T-helper 2 cell treated with Interferon-gamma antibody and Interleukin-4, amounts not matched to agents 5 μg/mL and 100 μg/mL, for 36 hours (primary cell): ENCODE measurements around the gene MTMR3.
A peak's percentile ranks its signal among the peaks of the same experiment; 100 is the strongest.

Source experiments
- DNase-seq: peaks from one replicate; pipeline ENCODE4 v3.0.0; 2021; ENCODE audit warnings: low spot score
- H3K27ac Mint-ChIP-seq: one replicate; pipeline ENCODE4 v1.8.0; 2021; ENCODE audit warnings: mild to moderate bottlenecking, mixed read lengths
- H3K27me3 Mint-ChIP-seq: one replicate; pipeline ENCODE4 v1.8.0; 2021; ENCODE audit warnings: low read depth, mixed read lengths
- H3K36me3 Mint-ChIP-seq: one replicate; pipeline ENCODE4 v1.8.0; 2021; ENCODE audit warnings: low read depth, mixed read lengths
- H3K4me1 Mint-ChIP-seq: one replicate; pipeline ENCODE4 v1.8.0; 2021; ENCODE audit warnings: low read depth, mixed read lengths
- H3K4me3 Mint-ChIP-seq: one replicate; pipeline ENCODE4 v1.8.0; 2022; ENCODE audit warnings: mild to moderate bottlenecking, moderate library complexity, mixed read lengths
- H3K9me3 Mint-ChIP-seq: one replicate; pipeline ENCODE4 v1.8.0; 2021; ENCODE audit warnings: mixed read lengths

MTMR3 gene

DNA sequence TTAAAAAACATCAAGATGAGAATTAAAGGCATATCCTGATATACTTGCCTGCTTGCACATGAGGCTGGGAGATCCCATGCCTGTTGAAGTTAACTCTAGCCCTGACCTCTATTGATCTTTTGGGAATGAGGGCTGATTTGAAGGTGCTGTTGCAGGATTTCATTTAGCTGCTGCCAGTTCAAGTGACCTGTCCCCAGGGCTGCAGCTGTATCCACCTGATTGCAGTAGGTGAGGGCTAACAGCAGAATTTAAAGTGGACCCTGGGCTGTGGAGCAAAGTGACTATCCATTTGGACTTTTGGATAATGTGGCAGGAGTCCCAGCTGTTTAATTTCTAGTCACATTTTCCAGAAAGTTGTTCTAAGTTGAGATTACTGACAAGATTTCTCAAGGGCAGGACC lies 146.5 kb downstream of the MTMR3 start:
- H3K4me1 Mint-ChIP-seq: peaks cover 8% of the 10 kb centered on the region
- H3K9me3 Mint-ChIP-seq: no peaks in the 10 kb centered on the region
- no peak overlapping the region for H3K4me3 Mint-ChIP-seq
- DNase-seq: no peak
- no peaks in the 10 kb centered on the region for H3K27me3 Mint-ChIP-seq
- H3K27ac Mint-ChIP-seq: no peak overlapping the region
- peaks cover 15% of the 10 kb centered on the region for H3K36me3 Mint-ChIP-seq

DNA sequence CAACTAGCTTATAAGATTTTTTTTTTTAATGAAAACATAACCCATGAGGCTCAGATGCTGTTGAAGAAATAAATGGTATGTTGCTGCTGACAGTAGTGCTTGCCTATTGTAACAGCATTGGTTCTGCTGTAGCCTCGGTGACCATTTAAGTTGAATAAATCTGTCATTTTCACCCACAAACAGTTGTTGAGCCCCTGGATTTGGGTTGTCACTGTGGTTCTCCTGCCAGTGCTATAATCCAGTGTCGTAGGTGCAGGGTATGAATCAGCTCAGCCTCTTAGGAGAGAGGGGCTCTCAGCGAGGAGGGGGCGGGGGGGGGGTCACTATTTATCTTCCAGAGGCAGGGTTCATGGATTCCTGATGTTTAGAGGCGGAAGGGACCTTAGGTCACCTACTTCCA lies 147.4 kb downstream of the MTMR3 start:
- no peak overlapping the region for H3K27ac Mint-ChIP-seq

DNA sequence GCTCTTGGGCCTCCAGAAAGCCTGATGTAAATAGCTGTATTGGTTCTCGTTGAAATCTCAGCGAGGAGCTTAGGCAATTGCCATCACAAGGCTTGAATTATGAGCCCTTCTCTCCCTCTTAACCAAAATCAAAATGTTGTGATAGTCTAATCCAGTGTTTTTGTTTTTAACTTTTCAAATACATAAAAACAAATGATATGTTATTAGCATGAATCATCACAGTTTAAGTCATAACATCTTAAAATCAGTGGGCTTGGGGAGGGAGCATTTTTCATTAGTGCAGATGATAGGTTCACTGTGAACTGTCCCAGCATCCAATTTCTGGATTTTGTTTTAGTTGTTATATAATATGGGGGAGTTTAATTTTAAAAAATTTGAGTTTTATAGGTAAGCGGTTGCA lies 148.4 kb downstream of the MTMR3 start:
- no peak overlapping the region for H3K27ac Mint-ChIP-seq

More for the DNA sequence above, 147.4 kb downstream of the MTMR3 start:
- H3K36me3 Mint-ChIP-seq: peaks cover 12% of the 10 kb centered on the region
- no peak overlapping the region for H3K4me3 Mint-ChIP-seq
- no peak for DNase-seq
- peaks cover 8% of the 10 kb centered on the region for H3K4me1 Mint-ChIP-seq
- H3K9me3 Mint-ChIP-seq: no peaks in the 10 kb centered on the region
- no peaks in the 10 kb centered on the region for H3K27me3 Mint-ChIP-seq

DNA sequence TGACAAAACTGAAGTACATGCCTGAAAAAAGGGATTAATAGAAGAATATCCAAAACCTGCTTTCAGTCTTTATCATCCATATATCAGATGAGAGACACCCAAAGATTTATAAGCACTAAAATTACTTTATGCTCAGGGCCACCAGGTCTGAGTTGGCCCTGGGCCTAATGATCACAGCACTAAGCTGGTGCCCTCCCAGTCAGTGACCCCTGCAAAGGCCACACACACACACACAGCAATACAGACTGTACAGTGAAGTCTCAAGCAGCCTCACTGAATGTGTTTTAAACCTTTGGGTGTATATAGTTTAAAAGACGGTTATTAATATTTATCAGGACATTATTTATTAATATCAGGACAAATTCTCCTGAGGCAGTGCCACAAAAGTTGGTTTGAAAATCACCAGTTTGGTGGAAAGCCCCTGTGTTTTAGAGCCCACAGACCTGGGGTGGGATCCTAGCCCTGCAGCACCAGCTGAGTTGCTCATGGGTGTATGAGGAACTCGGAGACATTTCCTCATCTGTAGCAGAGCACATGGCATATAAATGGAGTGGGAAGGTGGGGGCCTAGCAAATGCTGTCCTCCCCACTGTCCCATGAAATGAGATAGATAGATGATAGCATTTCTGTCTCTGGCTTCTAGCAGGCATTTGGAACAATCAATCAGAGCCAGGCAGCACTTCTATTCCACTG lies 148.9 kb downstream of the MTMR3 start:
- DNase-seq: no peak
- no peak overlapping the region for H3K27ac Mint-ChIP-seq
- peaks cover 4% of the 10 kb centered on the region for H3K36me3 Mint-ChIP-seq
- no peak overlapping the region for H3K4me3 Mint-ChIP-seq
- no peaks in the 10 kb centered on the region for H3K9me3 Mint-ChIP-seq
- H3K27me3 Mint-ChIP-seq: no peaks in the 10 kb centered on the region
- H3K4me1 Mint-ChIP-seq: peaks cover 6% of the 10 kb centered on the region

More for the DNA sequence above, 148.4 kb downstream of the MTMR3 start:
- no peak for DNase-seq
- Mint-ChIP-seq H3K27me3 (no peaks in the 10 kb centered on the region), H3K4me1 (peaks cover 8% of the 10 kb centered on the region), H3K36me3 (peaks cover 6% of the 10 kb centered on the region), H3K4me3 (no peak overlapping the region), H3K9me3 (no peaks in the 10 kb centered on the region)

DNA sequence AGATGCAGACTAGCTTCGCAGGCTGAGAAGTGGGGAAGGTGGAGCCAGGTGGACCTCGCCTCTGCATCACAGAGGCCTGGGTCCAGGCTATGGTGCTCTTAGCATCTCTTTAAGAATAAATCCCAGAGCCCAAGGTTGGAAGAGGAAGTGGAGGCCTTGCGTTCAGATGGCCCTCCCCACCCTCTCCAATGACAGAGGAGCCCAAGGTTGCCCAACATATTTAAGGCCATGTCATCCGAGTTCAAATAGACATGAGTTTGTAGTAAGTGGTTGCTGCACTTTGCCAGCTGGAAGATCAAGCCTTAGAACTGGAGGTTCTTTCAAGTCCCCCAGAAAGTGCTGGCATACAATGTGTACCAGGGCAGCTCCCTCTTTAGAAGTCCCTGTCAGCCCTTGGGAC lies 150.2 kb downstream of the MTMR3 start:
- no peaks in the 10 kb centered on the region for H3K27me3 Mint-ChIP-seq
- H3K4me3 Mint-ChIP-seq: no peak overlapping the region
- no peak for DNase-seq
- H3K9me3 Mint-ChIP-seq: no peaks in the 10 kb centered on the region
- H3K4me1 Mint-ChIP-seq: no peaks in the 10 kb centered on the region
- H3K36me3 Mint-ChIP-seq: no peaks in the 10 kb centered on the region
- no peak overlapping the region for H3K27ac Mint-ChIP-seq

DNA sequence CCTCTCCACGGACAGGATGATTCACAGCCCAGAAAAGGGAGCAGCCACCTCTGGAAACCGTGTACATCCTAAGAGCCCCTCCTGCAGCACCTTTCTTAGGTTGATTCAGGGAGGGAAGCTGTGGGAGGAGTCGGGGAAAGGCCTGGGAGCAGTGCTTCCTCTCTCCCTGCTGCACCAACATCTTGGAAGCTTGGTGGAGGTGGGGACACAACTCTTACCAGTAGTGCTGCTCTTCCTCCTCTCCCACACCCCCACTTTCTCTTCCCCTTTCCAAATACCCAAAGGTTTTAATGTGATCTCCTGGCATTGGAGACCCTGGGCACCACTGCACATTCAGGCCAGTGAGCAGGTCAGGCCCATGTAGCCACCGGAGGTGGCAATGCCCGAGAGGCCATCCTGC lies 150.9 kb downstream of the MTMR3 start:
- Mint-ChIP-seq H3K4me3 (no peak overlapping the region), H3K27ac (no peak overlapping the region), H3K36me3 (no peaks in the 10 kb centered on the region), H3K27me3 (no peaks in the 10 kb centered on the region), H3K9me3 (no peaks in the 10 kb centered on the region), H3K4me1 (no peaks in the 10 kb centered on the region)
- DNase-seq: no peak

DNA sequence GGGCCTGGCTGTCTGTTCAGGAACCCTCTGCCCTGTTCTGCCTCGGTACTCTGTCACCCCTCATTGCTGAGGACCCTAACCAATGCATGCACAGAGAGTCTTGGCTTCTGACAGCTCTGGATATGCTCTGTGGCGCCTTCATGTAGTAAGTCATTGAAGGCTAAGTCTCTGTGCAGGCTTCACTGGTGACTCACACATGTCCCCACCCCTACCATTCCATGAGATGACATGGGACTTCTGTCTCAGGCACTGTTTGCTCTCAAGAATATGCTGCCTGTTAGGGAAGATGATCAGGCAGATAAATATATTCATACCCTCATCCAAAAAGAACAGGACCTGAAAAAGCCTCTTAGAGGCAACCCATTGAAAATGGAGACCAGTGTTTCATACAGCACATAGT lies 153.7 kb downstream of the MTMR3 start:
- H3K4me3 Mint-ChIP-seq: no peak overlapping the region
- no peaks in the 10 kb centered on the region for H3K4me1 Mint-ChIP-seq
- H3K27me3 Mint-ChIP-seq: no peaks in the 10 kb centered on the region
- no peak overlapping the region for H3K27ac Mint-ChIP-seq
- no peaks in the 10 kb centered on the region for H3K9me3 Mint-ChIP-seq
- H3K36me3 Mint-ChIP-seq: no peaks in the 10 kb centered on the region
- no peak for DNase-seq

DNA sequence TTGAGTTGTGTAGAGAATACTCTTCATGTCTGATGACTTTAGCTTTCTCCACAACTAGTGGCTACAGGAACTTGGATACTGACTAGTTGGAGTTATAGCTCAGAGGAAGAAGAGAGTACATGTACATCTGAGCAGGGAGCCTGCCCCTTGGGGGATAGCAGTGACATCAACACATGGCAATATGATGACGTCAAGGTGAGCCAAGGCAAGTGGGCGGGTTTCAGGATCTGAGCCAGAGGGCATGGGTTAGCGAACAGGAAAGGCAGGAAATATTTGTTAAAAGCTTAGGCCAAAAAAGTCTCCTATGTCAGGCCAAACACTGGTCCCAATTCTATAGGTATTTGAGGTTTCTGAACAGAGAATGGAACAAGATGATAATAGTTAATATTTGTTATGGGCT lies 155.2 kb downstream of the MTMR3 start:
- no peak for DNase-seq
- Mint-ChIP-seq H3K27me3 (peaks cover 2% of the 10 kb centered on the region), H3K4me1 (no peaks in the 10 kb centered on the region), H3K27ac (no peak overlapping the region), H3K4me3 (no peak overlapping the region), H3K9me3 (no peaks in the 10 kb centered on the region), H3K36me3 (no peaks in the 10 kb centered on the region)

DNA sequence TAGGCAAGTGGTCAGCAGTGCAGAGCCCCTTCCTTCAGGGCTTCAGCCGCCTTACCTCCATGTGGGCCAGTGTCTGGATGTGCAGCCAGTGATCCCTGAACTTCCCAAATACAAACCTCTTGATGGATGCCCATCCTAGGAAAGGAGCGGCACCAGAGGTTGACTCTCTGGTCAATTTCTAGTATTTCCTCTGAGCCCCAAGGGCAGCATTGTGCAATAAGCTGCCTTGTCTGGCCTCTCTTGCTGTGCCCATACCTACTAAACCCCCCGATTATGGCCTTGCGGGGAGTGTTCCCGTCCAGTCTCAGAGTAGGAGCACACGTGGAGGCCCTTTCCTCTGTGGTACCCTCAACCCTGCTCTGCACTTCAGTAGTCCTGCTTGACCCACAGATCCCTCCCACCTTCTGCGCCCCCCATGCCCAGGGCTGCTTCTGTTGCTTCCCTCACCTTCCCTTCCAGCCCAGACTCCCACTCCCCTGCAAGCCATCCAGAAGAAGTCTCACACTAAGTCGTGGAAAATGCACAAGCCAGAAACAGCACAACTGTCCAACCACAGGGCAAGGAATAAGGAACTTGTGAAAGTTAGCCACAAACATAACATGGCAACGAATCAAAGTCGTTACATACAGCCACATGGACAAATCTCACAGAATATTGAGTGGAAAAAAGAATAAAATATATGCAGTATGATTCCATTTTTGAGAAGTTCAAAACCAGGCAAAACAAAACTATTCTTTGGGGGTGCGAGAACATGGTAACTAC lies 157.7 kb downstream of the MTMR3 start:
- DNase-seq: no peak
- no peaks in the 10 kb centered on the region for H3K36me3 Mint-ChIP-seq
- H3K27ac Mint-ChIP-seq: no peak overlapping the region
- H3K9me3 Mint-ChIP-seq: no peaks in the 10 kb centered on the region
- H3K27me3 Mint-ChIP-seq: peaks cover 2% of the 10 kb centered on the region
- H3K4me3 Mint-ChIP-seq: no peak overlapping the region
- peaks cover 3% of the 10 kb centered on the region for H3K4me1 Mint-ChIP-seq

DNA sequence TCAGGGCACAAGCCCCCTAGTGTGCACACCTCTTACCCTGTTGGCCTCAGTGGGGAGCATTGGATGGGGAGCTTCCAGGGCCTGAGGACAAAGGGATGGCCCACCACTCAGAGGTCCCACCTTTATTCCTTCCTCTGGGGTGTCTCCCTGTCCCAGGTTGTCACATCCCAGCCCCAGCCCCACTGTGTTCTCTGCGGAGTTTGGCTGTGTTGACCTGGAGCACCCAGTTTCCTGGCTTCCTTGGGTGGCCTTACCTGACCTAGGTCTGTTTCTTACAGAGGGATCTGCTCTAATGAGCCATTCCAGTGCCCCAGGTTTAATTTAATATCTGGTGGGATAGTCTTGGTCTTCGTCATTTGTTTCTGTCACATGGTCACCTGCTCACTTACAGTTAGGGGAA lies 158.5 kb downstream of the MTMR3 start:
- Mint-ChIP-seq H3K9me3 (no peaks in the 10 kb centered on the region), H3K27ac (no peak overlapping the region), H3K36me3 (no peaks in the 10 kb centered on the region), H3K27me3 (peaks cover 2% of the 10 kb centered on the region), H3K4me3 (no peak overlapping the region), H3K4me1 (peaks cover 3% of the 10 kb centered on the region)
- DNase-seq: no peak

DNA sequence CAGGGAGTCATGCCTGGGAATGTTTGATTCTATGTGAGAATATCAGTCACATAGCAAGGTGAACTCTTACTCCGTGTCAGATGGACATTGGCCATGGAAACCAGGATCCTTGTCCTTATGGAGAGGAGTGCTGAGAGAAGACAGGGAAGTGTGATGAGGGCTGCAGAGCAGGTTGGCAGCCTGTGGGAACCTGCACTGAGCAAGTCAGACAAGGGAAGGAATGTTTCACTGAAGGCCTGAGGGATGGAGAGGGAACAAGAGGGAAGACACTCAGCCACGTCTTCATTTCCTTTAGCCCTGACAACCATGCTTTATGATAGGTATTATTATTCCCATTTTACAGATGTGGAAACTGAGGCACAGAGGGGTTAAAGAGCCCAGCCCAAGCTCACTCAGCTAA lies 158.9 kb downstream of the MTMR3 start:
- DNase-seq: no peak
- no peak overlapping the region for H3K27ac Mint-ChIP-seq
- H3K27me3 Mint-ChIP-seq: peaks cover 2% of the 10 kb centered on the region
- no peak overlapping the region for H3K4me3 Mint-ChIP-seq
- no peaks in the 10 kb centered on the region for H3K9me3 Mint-ChIP-seq
- H3K36me3 Mint-ChIP-seq: no peaks in the 10 kb centered on the region
- H3K4me1 Mint-ChIP-seq: peaks cover 6% of the 10 kb centered on the region

DNA sequence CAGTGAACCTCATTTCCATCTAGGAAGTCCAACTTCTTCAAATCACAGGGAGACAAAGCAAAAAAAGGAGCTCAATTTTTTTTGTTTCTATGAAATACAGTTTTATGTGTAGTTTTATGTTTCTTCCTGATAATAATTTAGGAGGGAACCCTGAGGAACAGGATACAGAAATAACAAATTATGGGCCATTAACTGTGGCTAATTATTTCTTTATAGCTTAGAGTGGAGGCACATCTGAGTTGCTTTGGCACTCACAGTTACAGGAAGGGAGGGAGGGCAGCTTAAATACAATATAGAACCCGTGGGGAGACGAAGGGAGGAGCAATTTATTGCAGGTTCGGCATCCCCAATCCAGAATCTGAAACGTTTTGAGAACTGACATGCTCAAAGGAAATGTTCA lies 160.2 kb downstream of the MTMR3 start:
- H3K36me3 Mint-ChIP-seq: no peaks in the 10 kb centered on the region
- H3K27me3 Mint-ChIP-seq: peaks cover 2% of the 10 kb centered on the region
- H3K4me1 Mint-ChIP-seq: peaks cover 12% of the 10 kb centered on the region
- no peak overlapping the region for H3K4me3 Mint-ChIP-seq
- no peak for DNase-seq
- H3K9me3 Mint-ChIP-seq: no peaks in the 10 kb centered on the region
- no peak overlapping the region for H3K27ac Mint-ChIP-seq

DNA sequence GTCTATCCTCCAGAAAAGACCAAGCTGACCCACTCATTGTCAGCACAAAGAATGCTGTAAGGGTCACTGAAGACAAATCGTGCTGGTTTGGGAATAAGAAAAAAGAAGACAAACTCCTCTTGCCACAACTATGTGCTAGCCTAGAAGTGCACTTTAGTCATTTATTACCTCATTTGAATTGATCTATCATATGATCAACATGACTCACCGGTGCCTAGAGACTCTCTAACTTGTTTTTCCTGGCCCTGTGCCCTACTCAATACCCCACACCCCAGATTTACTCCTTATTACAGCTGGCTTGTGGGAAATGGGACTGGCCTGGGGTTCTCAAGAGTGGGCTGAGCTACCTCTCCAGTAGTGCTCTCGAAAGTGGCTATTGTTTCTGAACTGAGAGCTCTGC lies 161.4 kb downstream of the MTMR3 start:
- H3K27me3 Mint-ChIP-seq: peaks cover 2% of the 10 kb centered on the region
- H3K4me1 Mint-ChIP-seq: peaks cover 12% of the 10 kb centered on the region
- no peaks in the 10 kb centered on the region for H3K36me3 Mint-ChIP-seq
- no peak for DNase-seq
- no peaks in the 10 kb centered on the region for H3K9me3 Mint-ChIP-seq
- H3K4me3 Mint-ChIP-seq: no peak overlapping the region
- H3K27ac Mint-ChIP-seq: no peak overlapping the region

DNA sequence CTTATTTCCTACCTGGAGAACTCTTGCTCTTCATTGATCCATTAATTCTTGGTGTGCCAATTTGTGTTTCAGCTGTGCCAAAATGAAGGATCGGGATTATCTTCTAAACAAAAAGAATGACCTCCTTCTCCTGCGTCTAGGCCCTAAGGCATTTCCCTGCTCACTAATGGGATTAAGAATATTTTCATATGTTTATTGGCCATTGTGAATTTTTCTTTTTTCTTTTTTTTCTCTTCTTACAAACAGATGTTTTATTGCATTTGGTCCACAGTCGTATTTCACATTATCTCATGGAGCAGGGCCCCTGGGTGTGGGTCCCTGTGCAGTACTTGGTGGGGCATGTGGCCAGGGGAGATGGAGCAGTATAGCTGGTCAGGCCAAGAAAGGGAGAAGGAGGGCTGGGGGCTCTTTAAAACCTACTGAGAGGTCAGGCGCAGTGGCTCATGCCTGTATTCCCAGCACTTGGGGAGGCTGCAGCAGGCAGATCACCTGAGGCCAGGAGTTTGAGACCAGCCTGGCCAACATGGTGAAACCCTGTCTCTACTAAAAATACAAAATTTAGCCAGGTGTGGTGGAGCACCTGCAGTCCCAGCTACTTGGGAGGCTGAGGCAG lies 162.0 kb downstream of the MTMR3 start:
- H3K27ac Mint-ChIP-seq: peak overlapping the region; percentile 18
- peaks cover 12% of the 10 kb centered on the region for H3K4me1 Mint-ChIP-seq
- DNase-seq: no peak
- H3K9me3 Mint-ChIP-seq: no peaks in the 10 kb centered on the region
- no peak overlapping the region for H3K4me3 Mint-ChIP-seq
- H3K27me3 Mint-ChIP-seq: peaks cover 2% of the 10 kb centered on the region
- no peaks in the 10 kb centered on the region for H3K36me3 Mint-ChIP-seq
